Subcutaneous adipose tissue (tissue), 4 donors: ENCODE results near the gene HIGD1A. TPM values are rescaled to one million over a fixed set of nuclear protein-coding genes. Genes with fewer than 3 reads are reported as not detected.

Source experiments
- total RNA-seq, 4 donors: library from RNA; depleted of rRNA; stranded (reverse); fragments of >200 nt; gene quantifications; one replicate each; pipeline ENCODE4 v1.1.0, GENCODE V29; 2016
- TF ChIP-seq, protein P1 (sequence below): fragments of 450-650 bp; IDR thresholded peaks from one replicate; pipeline ENCODE4 v1.5.1; 2016; ENCODE audit warnings: low read depth, mild to moderate bottlenecking, control low read depth, antibody characterized with exemption, moderate library complexity

Gene HIGD1A
- 100 to 1,000 TPM; 115 to 236 (median 161) TPM for total RNA-seq

DNA sequence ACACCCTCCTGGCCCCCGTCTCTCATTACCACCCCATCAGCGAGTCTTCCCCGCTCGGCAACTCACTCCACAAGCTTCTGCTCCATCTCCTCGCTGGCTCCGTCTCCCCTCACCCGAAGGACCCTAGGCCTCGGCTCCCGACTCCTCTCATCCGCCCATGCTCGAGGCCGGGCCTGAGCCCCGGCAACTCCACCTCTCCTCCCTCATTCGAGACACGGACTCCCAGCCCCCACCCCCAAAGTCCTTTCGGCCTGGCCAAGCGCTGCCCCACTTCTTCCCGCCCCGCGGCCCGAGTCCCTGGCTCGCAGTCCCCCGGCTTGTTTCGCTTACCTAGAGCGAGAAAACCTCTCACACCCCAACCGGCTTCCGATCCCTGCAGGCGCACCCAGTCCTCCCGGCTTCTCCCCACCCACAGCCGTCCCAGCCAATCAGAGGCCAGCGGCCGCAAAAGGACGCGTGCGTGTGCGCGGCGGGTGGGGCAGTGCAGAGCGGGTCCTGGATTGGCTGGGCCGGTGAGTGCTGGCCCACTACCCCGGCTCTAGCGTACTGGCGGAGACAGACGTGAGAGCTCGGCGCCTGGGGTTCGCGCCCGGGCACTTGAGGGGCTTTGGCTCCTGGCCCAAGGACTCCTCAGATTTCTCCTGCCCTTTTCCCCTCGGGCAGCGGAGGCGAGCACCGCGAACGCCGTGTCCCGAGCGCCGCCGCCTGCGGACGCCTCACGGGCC is at the start of gene HIGD1A:
HIGD1A (minus strand) TSS at position 385 of the 725 bp plus-strand sequence. CDS start 10,237 bp downstream, outside the sequence.
- TF ChIP-seq, protein P1, sequence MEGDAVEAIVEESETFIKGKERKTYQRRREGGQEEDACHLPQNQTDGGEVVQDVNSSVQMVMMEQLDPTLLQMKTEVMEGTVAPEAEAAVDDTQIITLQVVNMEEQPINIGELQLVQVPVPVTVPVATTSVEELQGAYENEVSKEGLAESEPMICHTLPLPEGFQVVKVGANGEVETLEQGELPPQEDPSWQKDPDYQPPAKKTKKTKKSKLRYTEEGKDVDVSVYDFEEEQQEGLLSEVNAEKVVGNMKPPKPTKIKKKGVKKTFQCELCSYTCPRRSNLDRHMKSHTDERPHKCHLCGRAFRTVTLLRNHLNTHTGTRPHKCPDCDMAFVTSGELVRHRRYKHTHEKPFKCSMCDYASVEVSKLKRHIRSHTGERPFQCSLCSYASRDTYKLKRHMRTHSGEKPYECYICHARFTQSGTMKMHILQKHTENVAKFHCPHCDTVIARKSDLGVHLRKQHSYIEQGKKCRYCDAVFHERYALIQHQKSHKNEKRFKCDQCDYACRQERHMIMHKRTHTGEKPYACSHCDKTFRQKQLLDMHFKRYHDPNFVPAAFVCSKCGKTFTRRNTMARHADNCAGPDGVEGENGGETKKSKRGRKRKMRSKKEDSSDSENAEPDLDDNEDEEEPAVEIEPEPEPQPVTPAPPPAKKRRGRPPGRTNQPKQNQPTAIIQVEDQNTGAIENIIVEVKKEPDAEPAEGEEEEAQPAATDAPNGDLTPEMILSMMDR: no peak

DNA sequence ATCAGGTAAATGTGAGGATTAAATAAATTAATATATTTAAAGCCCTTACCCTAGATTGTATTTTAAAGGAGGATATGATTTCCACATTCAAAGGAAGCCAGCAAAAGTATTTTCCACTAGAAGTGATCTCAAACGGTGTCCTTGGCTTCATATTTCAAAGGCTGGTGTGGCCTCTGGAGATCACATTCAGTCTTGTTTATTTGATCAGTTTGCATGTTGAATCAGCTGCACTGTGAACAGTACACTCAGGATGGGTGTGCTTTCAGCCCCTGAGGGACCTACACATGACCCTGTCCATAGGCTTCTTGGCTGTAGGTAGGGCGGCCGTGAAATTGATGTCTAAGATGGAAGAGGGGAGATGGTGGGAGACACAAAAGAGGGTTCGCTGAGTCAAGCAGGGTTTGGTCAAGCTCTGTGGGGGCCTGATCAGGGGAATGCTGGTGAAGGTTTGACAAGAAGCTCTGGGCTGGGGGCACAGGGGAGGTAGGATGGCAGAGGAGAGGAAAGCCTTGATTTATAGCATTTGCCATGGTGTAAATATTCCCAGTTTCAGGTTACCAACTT is 49.5 kb upstream of the HIGD1A start:
- TF ChIP-seq, protein P1: no peak

- TF ChIP-seq, protein P1: no peak
These were observed 48.8 kb upstream of the HIGD1A start for GRCh38 chr3:42853056-42853455.

- TF ChIP-seq, protein P1: no peak
These were observed 48.2 kb upstream of the HIGD1A start for GRCh38 chr3:42852441-42852840.

DNA sequence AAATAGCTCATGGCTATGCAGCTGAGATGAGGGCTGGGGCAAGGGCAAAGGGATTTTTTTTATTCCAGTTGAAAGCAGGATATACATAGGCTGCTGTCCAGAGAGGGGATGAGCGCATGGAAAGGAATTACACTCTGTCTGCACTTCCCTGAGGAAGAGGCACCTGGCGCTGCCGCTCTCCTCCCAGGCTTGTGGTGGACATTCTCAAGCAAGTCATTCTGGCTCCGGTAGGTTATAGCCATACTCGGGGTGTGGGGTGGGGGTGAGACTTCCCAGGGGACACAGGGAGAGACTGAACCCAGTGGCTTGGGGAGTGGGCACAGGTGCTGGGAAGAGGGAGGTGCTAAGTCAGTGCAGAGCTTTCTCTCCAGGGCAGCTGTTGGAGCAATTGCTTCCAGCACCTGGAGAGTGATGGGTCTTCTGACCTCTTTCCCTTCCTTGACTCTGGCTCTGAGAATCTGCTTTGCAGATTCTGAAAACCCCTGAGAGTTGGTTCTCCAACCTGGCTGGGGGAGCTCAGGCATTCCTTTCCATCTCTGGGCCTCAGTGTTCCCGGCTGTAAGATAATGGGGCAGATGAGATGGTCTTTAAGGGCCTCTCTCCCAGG is 47.0 kb upstream of the HIGD1A start:
- TF ChIP-seq, protein P1: no peak

DNA sequence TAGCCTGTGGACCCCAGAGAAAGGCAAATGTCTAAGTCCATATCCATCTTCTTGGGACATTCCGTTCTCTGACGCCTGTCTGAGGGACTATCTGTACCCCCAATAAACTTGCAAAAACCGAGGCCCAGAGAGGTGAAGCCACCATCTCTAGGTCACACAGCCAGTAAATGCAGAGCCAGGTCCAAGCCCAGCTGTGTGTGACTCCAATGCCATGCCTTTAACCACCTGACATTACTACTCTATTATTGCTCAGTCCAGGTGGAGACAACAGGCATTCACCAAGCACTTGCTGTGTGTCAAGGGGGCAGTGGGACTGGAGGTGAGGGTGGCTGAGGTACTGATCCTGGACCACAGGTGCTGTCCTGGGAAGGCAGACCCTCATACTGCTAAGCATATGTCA is 46.0 kb upstream of the HIGD1A start:
- TF ChIP-seq, protein P1: no peak

- TF ChIP-seq, protein P1: no peak
These were observed 44.7 kb upstream of the HIGD1A start for GRCh38 chr3:42849017-42849416.
